Measurements from ENCODE around the gene GPC5.

The GPC5 gene

DNA sequence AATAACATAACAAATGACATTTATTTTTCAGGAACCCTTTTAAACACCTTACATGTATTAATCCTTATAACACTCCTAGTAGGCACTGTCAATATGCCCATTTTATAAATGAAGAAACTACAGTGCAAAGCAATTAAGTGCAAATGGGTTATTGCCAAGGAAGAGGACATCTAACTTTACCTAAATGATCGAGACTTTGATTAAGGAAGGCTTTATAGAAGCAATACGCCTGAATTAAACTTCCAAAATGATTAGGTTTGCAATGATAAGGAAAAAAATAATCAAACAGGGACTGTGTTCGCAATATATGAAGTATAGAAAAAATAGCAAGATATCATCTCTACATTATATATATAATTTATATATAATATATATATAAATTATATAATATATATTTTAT lies 1214.5 kb downstream of the GPC5 start:
- TF ChIP-seq, protein P1, sequence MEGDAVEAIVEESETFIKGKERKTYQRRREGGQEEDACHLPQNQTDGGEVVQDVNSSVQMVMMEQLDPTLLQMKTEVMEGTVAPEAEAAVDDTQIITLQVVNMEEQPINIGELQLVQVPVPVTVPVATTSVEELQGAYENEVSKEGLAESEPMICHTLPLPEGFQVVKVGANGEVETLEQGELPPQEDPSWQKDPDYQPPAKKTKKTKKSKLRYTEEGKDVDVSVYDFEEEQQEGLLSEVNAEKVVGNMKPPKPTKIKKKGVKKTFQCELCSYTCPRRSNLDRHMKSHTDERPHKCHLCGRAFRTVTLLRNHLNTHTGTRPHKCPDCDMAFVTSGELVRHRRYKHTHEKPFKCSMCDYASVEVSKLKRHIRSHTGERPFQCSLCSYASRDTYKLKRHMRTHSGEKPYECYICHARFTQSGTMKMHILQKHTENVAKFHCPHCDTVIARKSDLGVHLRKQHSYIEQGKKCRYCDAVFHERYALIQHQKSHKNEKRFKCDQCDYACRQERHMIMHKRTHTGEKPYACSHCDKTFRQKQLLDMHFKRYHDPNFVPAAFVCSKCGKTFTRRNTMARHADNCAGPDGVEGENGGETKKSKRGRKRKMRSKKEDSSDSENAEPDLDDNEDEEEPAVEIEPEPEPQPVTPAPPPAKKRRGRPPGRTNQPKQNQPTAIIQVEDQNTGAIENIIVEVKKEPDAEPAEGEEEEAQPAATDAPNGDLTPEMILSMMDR (IDR thresholded peaks at IDR 0.05; ENCODE audit: insufficient read depth, low read length, poor library complexity, severe bottlenecking), result no peak
- no peak for TF ChIP-seq EZH2phosphoT487 (conservative IDR thresholded peaks at IDR 0.05; ENCODE audit: low read length)
- H3K9ac ChIP-seq (ENCODE audit: low read length), result no peak overlapping the region
- H3K27me3 ChIP-seq (ENCODE audit: low read length), result no peaks in the 10 kb centered on the region
- no peaks in the 10 kb centered on the region for H3K9me2 ChIP-seq (replicated peaks; ENCODE audit: insufficient read depth, low read length)
- H3K4me3 ChIP-seq (ENCODE audit: insufficient read depth, low read length, poor library complexity, severe bottlenecking), result no peak overlapping the region
- no peak overlapping the region for H3K4me2 ChIP-seq (ENCODE audit: low read depth, low read length, poor library complexity, severe bottlenecking)
- no peaks in the 10 kb centered on the region for H4K20me1 ChIP-seq (ENCODE audit: low read depth, low read length)
- no peaks in the 10 kb centered on the region for H3K9me3 ChIP-seq (ENCODE audit: insufficient read depth, low read length)
- no peak overlapping the region for H2AFZ ChIP-seq (ENCODE audit: low read depth, low read length, severe bottlenecking)
- no peak overlapping the region for H3K27ac ChIP-seq (ENCODE audit: low read depth, low read length)
- H3K79me2 ChIP-seq (ENCODE audit: insufficient read depth, low read length), result no peaks in the 10 kb centered on the region
- H3F3A ChIP-seq (ENCODE audit: insufficient read depth), result no peaks in the 10 kb centered on the region
- H3K36me3 ChIP-seq (ENCODE audit: low read length), result no peaks in the 10 kb centered on the region

DNA sequence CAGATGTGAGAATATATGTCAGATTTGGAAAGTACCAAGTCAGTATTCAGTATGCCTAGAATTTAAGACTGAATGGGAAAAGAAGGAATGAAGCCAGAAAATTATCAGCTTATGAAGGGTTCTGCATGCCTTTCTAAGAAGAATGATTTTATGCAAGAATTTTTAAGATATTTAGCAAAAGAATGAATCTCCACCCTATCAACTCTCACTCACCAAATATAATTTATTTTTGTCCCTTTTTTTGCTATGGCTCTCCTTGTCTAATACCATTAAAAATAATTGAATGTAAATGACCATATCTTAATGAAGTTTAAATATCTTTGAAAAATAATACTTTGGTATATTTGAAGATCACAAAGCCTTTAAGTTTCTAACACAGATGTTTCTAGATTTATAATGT lies 1215.5 kb downstream of the GPC5 start:
- Histone ChIP-seq H3K27me3 (ENCODE audit: low read length) (no peaks in the 10 kb centered on the region), H3K36me3 (ENCODE audit: low read length) (no peaks in the 10 kb centered on the region), H3K4me3 (ENCODE audit: insufficient read depth, low read length, poor library complexity, severe bottlenecking) (no peak overlapping the region), H3K9ac (ENCODE audit: low read length) (no peak overlapping the region), H3K79me2 (ENCODE audit: insufficient read depth, low read length) (no peaks in the 10 kb centered on the region), H3K9me2 (replicated peaks; ENCODE audit: insufficient read depth, low read length) (no peaks in the 10 kb centered on the region), H2AFZ (ENCODE audit: low read depth, low read length, severe bottlenecking) (no peak overlapping the region), H3K9me3 (ENCODE audit: insufficient read depth, low read length) (no peaks in the 10 kb centered on the region), H3K27ac (ENCODE audit: low read depth, low read length) (no peak overlapping the region), H3K4me2 (ENCODE audit: low read depth, low read length, poor library complexity, severe bottlenecking) (no peak overlapping the region), H4K20me1 (ENCODE audit: low read depth, low read length) (no peaks in the 10 kb centered on the region), H3F3A (ENCODE audit: insufficient read depth) (no peaks in the 10 kb centered on the region)
- TF ChIP-seq, protein P1 (IDR thresholded peaks at IDR 0.05; ENCODE audit: insufficient read depth, low read length, poor library complexity, severe bottlenecking), result no peak
- TF ChIP-seq EZH2phosphoT487 (conservative IDR thresholded peaks at IDR 0.05; ENCODE audit: low read length), result no peak

DNA sequence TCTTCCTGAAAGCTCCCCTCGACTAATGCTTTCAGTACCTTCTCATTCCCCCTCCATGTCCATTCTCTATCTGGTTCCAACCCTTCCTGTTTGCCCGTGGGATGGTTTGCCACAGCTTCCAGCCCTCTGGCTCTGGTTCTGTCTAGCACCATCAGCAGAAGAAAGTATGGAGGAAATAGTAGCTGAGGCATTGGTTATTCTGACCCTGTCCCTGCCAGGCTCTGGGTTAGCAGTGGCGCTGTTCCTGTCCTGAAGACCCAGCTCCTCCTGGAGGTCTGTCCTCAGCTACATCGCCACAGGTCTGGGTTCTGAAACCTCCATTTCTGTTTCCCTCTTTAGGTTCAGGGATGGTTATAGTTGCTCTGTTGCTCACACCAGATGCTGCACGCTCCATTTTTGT lies 1223.6 kb downstream of the GPC5 start:
- H3F3A ChIP-seq (ENCODE audit: insufficient read depth), result no peaks in the 10 kb centered on the region
- H3K4me2 ChIP-seq (ENCODE audit: low read depth, low read length, poor library complexity, severe bottlenecking), result no peak overlapping the region
- no peak overlapping the region for H3K27ac ChIP-seq (ENCODE audit: low read depth, low read length)
- no peaks in the 10 kb centered on the region for H3K9me3 ChIP-seq (ENCODE audit: insufficient read depth, low read length)
- H3K27me3 ChIP-seq (ENCODE audit: low read length), result no peaks in the 10 kb centered on the region
- no peaks in the 10 kb centered on the region for H3K79me2 ChIP-seq (ENCODE audit: insufficient read depth, low read length)
- no peak overlapping the region for H3K9ac ChIP-seq (ENCODE audit: low read length)
- TF ChIP-seq, protein P1 (IDR thresholded peaks at IDR 0.05; ENCODE audit: insufficient read depth, low read length, poor library complexity, severe bottlenecking), result no peak
- no peak for TF ChIP-seq EZH2phosphoT487 (conservative IDR thresholded peaks at IDR 0.05; ENCODE audit: low read length)
- no peaks in the 10 kb centered on the region for H4K20me1 ChIP-seq (ENCODE audit: low read depth, low read length)
- no peak overlapping the region for H3K4me3 ChIP-seq (ENCODE audit: insufficient read depth, low read length, poor library complexity, severe bottlenecking)
- no peak overlapping the region for H2AFZ ChIP-seq (ENCODE audit: low read depth, low read length, severe bottlenecking)
- H3K9me2 ChIP-seq (replicated peaks; ENCODE audit: insufficient read depth, low read length), result no peaks in the 10 kb centered on the region
- H3K36me3 ChIP-seq (ENCODE audit: low read length), result no peaks in the 10 kb centered on the region

All from SU-DHL-6 (cell line).